Measurements from ENCODE around the gene ABL1.

Gene ABL1

DNA sequence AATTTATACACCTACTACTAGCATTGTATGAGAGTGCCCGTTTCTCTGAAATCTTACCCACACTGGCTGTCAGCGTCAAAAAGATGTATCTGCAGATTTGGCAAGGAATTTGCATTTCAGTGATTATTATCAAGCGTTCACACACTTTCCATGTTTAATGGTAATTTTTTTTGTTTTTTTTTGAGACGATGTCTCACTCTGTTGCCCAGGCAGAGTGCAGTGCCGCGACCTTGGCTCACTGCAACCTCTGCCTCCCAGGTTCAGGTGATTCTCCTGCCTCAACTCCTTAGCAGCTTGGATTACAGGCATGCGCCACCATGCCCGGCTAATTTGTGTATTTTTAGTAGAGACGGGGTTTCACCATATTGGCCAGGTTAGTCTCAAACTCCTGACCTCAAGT, 14.3 kb downstream of the ABL1 start:
- DNase-seq (ENCODE audit: low read depth in 2 of 2): no peak

DNA sequence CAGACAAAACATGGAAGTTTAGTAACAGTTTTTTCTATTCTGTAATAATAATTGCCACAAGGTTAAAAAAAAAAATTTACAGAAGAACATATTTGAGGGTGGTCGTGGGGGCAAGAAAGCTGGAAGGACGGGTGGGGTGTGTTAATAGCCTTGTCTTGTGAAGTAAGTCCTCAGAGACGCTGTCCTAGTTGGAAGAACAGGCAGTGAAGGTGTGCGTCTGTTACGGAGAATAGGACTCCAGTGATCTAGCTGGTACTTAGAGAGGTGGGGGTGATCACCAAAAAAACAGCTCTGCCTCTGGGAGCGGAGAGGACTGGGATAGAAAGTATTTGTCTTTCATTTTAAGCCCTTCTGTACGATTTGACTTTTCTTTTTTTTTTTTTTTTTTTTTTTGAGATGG, 17.7 kb downstream of the ABL1 start:
- DNase-seq (ENCODE audit: low read depth in 2 of 2): no peak

DNA sequence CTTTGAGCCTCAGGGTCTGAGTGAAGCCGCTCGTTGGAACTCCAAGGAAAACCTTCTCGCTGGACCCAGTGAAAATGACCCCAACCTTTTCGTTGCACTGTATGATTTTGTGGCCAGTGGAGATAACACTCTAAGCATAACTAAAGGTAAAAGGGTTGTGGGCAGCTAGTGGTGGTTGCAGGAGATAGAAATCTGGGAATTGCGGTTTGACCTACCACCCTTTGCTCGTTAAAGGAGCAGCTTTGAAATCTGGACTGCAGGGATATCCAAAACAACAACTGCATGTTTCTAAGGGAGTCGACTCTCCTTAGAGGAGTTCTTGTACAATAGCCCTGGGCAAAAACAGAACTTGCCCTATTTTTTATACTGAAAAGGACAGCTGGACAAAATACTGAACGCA, 19.0 kb downstream of the ABL1 start:
- DNase-seq (ENCODE audit: low read depth in 2 of 2): no peak

DNA sequence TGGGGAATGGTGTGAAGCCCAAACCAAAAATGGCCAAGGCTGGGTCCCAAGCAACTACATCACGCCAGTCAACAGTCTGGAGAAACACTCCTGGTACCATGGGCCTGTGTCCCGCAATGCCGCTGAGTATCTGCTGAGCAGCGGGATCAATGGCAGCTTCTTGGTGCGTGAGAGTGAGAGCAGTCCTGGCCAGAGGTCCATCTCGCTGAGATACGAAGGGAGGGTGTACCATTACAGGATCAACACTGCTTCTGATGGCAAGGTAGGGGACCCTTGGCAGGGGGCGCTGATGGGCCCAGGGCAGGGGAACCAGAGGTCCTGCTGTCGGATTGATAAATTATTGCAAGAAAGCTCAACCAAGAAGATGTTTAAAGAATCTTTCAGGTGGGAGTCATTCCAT, 19.8 kb downstream of the ABL1 start:
- DNase-seq (ENCODE audit: low read depth in 2 of 2): no peak

DNA sequence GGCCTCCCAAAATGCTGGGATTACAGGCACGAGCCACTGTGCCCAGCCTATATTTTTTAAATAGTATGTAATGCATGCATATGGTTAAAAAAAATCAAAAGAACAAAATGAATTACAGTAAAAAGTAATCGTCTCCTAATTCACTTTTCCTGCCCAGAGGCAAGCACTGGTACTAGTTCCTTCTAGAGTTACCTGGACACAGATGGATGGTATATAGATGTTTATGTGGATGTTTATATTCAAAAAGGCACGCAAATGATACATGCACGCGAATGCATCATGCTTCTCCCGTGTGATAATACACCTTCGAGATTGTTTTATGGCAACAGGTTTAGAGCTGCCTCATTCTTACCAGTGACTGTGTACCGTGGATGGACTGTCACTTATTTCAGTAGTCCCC, 21.4 kb downstream of the ABL1 start:
- no peak for DNase-seq (ENCODE audit: low read depth in 2 of 2)

DNA sequence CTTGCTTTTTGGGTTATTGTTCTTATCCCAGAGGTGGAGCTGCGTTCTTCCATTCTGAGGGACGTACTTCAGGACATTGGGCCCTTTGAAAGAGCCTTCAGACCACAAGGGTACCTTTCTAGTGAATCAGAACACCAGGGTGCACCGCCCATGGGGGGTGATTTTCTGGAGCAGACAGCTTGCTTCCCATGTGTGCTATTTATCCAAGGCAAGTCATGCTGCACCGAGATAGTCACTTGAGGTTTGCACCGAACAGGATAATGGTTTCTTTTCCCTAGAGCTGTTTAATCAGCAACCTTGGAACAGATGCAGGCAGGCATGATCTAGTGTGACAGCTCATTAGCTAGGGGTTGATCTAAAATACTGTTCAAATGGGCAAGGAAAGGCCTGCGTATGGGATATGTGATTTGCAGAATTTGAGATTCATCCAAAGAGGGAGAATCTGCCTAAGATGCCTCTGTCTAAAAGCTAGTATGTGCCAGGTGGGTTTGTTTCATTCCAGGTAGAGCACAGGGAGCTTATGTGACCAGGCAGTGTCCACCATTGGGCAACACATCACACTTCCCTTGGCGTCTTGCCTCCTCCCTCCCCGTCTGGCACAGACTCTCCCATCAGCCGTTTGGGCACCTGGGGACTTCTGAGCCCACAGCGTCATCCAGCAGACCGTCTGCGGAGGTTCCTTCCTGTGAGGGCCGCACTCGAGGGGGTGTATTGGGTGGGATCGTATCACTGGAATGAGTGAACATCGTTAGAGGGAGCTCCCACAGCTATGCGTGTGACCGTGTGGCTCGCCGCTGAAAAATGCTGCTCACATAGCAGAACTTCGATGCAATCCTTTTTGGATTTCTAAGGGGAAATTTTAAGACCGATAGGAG, 23.0 kb downstream of the ABL1 start:
- DNase-seq (ENCODE audit: low read depth in 2 of 2): no peak

DNA sequence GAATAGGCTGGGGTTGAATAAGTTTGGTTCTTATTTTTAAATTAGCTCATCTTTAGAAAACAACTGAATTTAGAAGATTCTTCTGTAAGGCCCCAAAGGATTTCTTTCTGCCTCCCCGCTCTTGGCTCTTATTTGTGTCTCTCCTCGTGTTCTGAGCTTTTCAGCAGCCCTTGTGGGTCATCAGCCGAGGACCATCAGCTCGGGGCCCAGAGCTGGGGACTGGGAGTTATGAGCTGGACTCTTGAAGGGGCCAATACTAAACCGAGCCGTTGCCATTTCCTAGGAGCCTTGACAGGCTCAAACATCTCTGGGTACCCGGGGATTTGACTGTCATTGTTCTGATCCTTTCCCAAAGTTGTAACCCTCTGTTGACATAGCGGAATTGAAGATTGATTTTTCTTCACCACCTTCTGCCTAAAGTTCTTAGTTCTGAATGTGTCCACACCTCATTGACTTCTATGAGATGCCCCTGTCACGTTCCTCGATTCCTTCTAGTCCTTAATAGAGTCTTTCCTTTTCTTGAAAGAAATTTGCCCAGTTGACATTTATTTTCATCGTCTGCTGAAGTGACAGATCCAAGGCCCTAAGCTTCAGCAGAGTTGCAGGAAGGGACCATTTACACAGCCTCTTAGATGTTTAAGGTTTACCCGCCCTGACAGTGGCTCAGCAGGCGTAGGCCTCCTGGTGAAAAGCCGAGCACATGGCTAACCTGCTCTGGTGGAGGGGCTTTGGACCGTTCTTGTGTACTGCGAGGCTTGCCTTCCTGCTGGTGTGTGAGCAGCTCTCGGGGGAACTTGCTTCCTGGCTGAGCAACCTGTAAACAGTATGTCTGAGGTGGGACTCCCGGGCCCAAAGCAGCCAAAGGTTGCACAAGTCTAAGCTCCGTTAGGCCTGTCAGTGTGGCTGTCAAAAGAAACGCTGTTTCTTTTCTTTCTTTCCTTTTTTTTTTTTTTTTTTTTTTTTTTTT, 24.0 kb downstream of the ABL1 start:
- no peak for DNase-seq (ENCODE audit: low read depth in 2 of 2)

DNA sequence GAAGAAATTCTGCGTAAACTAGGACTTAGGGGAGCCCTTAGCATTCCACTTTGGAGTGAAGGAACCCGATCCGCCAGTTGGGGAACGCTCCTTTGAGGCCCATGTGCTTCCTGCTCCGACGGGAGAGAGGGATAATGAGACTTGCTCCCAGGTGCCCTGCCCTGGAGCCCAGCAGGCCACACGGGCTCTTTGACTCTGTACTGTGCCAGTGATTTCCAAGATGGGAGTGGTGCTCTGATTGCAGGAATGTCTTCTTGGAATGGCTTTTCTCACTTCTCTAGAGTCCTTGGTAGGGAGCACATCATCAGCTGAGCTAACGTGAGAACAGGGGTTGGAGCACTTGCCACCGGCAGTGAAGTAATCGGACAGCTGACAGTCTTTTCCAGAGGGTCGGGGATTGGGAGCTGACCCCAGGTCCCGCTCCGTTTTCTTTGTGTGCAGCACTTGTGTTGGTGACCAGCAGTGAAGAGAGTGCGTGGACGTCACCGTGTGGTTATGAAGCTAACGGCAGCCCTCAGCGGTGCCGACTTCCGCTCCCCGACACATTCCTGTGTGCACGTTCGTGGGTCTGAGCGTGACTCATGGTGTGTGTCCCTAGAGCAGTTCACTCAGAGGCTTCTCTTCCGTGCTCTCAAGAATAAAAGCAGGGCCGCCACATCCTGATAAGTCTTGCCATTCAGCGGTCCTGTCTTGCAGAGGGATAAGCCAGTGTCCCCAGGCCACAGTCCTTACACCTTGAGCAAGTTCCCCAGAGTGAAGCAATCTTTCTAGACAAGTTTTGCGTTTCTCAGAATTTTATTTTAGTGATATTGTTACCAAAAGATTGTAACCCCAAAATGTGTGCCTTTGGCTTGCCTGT, 25.6 kb downstream of the ABL1 start:
- no peak for DNase-seq (ENCODE audit: low read depth in 2 of 2)

DNA sequence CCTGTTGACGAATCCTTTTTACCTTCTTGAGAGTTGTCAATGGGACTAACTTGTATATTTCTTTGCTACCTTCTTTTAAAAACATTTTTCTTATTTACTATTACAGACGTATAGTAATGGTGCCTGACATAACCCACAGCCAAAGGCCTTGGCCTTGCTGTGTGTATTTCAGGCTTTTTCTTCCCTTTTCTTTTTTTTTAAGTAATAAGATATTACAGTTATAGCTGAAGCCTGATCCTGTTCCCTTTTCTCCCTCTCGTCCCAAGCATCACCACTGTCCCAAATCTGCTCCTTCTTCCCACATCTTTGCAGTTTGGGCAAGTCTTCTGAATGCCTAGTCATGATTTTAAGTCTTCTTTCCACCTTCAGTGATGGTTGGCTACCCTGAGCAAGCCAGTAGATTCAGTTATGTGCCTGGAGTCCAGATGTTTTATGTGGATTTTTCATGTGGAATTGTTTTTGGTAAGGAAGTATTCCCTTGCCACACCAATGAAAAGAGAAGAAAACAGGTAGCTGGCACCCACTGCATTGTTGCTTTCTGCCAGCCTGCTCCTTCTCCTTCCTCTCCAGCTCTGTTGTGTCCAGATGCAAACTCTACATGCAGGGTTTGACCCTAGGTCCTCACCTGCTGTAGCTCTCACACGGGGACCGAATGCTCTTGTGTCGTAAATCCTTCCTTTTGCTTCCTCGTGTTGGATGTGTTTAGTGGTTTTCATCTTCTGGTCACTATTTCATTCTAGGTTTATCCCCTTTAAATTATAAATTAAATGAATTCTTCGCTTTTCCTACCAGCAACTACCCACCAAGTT, 26.5 kb downstream of the ABL1 start:
- DNase-seq (ENCODE audit: low read depth in 2 of 2): no peak

DNA sequence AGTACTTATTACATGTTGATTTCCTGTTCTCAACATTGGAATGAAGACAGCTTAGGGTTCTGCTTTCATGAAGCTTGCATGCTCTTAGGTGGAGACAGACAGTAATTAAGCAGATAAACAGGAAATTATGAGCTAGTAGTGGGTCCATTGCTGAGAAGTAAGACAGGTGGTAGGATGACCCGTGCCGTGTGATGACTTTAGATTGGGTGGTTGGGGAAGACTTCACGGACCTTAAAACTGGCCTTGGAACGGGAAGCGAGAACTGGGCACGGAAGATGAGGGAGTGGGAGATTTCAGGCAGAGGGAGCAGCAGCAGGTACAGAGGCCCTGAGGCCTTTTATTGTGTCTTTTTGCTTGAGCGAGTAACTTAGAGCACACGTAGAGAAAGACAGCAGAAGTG, 27.2 kb downstream of the ABL1 start:
- no peak for DNase-seq (ENCODE audit: low read depth in 2 of 2)

DNA sequence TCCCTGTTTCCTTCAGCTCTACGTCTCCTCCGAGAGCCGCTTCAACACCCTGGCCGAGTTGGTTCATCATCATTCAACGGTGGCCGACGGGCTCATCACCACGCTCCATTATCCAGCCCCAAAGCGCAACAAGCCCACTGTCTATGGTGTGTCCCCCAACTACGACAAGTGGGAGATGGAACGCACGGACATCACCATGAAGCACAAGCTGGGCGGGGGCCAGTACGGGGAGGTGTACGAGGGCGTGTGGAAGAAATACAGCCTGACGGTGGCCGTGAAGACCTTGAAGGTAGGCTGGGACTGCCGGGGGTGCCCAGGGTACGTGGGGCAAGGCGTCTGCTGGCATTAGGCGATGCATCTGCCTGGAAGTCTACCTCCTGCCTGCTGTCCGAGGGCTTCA, 27.7 kb downstream of the ABL1 start:
- DNase-seq (ENCODE audit: low read depth in 2 of 2): no peak

DNA sequence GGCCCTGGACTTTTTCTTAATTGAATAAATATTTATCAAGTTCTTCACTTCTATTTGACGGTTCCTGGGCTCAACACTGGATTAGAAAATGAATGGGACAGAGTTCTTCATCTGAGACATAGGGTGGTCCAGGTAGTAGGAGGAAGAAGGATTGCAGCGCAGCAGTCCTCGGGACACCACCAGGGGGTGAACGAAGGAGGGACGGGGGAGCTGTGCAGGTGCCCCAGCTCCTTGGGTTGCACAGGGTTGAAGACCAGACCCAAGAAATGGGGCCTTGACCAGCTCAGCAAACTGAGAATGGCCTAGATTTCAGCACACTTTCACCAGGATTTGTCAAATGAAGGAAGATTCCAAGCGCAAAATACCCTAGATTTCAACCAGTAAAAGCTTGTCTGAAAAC, 29.5 kb downstream of the ABL1 start:
- DNase-seq (ENCODE audit: low read depth in 2 of 2): no peak

DNA sequence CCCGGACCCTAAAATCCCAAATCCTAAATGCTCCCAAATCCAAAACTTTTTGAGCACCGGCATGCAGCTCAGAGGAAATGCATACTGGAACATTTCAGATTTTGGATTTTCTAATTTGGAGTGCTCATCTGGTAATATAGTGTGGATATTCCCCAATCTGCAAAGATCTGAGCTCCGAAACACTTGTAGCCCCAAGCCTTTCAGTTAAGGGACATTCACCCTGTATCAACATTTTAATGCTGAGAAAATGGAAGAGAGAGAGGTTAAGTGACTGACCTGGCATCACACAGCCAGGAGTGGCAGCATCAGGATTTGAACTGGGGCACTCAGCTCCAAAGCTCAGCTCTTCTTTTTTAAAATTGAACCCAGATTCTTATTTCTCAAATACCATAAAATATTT, 30.9 kb downstream of the ABL1 start:
- DNase-seq (ENCODE audit: low read depth in 2 of 2): no peak

DNA sequence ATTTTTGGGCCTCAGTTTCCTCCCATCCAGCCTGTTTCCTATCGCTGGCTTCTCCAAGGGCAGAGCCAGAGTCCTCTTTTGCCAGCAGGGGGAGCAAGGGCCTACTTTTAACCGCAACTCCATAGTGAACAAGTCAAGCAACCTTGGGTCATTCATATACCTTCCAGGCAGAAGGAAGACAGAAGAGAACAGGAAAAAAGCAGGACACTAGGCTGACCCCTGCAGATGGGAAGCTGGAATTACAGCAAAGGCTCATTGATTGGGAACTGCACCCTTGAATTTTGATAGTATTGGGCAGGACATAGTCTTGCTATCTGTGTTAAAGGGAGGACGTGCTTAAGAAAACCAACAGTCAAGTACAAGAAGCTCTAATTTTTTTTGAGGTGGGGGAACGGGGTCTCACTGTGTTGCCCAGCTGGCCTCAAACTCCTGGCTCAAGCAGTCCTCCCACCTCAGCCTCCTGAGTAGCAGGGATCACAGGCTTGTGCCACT, 31.5 kb downstream of the ABL1 start:
- peak; percentile 5 to 16 for DNase-seq (ENCODE audit: low read depth in 2 of 2)

DNA sequence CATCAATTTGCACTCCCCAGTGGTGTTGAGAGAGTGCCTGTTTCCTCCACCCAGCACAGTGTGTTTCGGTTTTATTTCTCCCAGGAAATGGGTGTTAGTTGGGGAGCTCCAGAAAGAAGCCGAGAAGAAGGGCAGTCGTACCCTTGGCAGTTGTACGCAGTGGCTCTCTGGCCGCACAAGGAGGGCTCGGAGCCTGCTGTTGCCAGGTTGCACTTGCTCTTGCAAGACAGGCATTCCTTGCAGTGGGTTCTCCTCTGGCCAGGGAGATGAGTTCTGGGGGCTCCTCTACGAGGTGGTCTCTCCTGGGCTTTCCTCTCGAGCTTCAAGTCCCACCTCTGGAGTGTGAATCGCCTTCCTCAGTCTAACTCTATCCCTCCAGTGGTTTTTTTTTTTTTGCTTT, 32.5 kb downstream of the ABL1 start:
- DNase-seq (ENCODE audit: low read depth in 2 of 2): no peak

DNA sequence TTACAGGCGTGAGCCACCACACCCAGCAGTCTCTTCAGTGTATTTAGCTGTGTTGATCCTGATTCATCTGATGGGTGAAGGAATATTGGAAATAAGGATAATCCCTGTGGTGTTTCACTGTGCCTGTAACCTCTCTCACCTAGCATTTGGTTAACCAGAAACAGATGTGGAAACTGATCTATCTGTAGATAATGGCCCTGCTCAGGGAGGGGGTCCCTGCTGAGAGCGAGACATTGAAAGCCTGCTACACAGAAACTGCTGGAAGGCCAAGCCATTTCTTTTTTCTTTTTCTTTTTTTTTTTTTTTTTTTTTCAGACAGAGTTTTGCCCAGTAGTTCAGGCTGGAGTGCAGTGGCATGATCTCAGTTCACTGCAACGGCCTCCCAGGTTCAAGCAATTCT, 33.2 kb downstream of the ABL1 start:
- no peak for DNase-seq (ENCODE audit: low read depth in 2 of 2)

DNA sequence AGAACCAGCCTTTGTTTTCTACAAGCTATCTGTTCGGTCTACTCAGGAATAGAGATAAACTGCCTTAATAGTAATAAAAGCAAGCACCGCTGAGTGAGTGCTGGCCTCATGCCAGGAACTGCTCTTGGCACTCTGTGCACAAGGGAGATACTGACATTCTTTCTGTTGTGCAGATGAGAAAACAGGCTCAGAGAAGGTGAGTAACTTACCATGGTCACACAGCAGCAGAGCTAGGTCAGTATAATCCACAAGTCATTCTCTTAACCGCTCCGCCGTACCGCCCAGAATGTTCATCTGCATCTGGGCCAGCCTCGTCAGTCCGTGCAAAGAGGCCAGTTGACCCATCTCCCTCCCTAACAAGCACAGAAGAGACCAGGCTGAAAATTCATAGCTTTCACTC, 34.2 kb downstream of the ABL1 start:
- DNase-seq (ENCODE audit: low read depth in 2 of 2): no peak

DNA sequence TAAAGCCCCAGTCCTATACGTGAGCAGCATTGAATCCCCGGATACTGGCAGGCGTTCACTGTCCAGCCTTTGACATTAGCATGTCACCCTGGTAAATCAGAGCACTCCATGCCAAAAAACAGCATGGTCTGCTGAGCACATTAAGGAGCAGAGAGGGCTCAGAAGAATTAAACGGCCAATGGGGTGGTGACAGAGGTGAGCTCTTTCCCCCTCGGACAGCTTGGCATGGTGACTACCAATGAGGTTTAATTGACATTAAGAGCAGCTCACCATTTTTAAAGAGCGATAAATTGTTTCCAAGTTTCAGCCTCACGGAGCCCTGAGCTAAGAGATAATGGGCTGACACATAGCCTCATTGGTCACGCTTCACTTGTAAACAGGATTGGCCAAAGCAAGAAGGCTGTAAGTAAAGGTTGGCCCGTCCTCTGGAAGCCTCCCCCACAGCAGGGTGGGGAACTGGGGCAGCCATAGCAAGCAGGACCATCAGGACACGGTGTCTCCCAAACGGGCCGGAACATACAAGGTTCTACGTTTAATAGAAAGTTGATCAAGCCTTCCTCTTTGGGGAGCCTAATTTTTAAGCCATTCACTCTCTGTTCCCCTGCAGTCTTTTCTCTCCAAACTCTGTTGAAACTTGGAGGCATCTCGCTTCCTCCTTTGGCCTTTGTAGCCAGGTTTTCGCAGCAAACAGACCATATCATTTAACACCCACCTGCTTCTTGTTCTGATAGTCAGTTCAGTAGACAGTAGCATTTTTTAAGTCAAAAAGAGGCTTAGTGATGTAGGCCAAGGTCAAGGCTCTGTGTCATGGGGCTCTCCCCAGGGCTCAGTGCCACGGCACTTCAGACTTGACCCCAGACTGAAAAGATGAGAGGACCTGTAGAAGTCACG, 35.7 kb downstream of the ABL1 start:
- DNase-seq (ENCODE audit: low read depth in 2 of 2): no peak

DNA sequence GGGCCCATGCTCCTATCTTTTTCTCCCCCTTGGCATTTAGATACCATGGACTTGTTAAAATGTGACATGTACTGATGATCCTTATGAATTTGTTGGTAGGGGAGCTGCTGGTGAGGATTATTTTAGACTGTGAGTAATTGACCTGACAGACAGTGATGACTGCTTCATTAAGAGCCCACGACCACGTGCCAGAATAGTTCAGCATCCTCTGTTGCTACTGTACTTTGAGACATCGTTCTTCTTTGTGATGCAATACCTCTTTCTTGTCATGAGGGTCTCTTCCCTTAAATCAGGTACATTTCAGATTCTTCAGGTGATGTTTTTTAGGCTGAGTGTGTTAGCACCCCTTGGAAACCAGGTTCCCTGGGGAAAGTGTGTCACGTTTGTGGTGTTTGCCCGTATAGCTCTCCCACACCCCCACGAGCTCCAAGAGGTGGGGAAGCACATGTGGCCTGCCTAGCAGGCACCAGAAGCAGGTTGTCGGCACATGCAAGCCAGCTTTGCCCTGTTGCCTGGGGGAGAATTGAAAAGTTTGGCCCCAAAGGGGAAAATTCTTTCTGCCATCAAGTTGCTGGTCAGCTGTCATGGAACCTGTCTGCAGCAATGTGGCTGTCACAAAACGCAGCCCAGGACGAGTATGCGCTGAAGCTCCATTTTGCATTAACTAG, 36.5 kb downstream of the ABL1 start:
- DNase-seq (ENCODE audit: low read depth in 2 of 2): no peak
